ENCODE results near the gene ZNF385B.
"Not testable (repeated sequence)": the region's sequence is repeated elsewhere in the genome, so short reads cannot be mapped to it uniquely, and the experiment has no call there.

ZNF385B gene

DNA sequence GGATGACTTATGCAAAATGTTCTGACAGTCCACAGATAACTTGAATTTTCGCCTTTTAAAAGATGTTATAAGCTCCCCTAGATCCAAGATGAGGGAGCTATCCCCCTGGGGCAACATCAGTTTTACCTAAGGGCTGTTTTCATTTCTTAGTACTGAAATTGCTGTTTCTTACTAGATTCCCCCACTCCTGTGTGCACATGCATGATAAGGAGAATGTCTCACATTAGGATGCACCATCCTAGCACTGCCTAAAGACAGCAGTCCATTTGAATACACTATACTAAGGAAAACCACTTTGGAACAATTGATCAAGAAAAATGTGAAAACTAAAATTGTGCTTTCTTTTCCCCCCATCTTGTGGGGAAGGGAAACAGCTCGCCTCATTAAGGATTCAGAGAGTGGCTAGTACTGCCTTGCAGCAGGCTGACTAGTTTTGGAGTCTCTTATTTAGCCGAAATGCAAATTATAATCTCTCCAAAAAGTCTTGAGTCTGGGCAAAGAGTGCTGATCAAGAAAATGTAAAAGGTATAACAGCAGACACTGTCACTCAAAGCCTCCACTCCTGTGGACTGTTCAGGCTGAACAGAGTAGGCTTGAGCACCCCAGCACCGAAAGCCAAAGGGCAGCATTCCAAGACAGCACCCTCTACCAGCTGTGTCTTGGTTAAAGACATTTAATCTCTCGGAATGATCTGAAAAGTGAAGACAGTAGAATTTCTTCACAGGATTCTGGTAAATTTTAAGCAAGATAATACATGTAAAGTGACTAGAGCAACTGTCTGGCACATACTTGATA is 65.0 kb downstream of the ZNF385B start:
- no peak for DNase-seq

- no peak for DNase-seq
Measured at GRCh38 chr2:179793902-179794301, 67.5 kb downstream of the ZNF385B start.

- DNase-seq, result no peak
Measured at GRCh38 chr2:179793238-179793637, 68.2 kb downstream of the ZNF385B start.

DNA sequence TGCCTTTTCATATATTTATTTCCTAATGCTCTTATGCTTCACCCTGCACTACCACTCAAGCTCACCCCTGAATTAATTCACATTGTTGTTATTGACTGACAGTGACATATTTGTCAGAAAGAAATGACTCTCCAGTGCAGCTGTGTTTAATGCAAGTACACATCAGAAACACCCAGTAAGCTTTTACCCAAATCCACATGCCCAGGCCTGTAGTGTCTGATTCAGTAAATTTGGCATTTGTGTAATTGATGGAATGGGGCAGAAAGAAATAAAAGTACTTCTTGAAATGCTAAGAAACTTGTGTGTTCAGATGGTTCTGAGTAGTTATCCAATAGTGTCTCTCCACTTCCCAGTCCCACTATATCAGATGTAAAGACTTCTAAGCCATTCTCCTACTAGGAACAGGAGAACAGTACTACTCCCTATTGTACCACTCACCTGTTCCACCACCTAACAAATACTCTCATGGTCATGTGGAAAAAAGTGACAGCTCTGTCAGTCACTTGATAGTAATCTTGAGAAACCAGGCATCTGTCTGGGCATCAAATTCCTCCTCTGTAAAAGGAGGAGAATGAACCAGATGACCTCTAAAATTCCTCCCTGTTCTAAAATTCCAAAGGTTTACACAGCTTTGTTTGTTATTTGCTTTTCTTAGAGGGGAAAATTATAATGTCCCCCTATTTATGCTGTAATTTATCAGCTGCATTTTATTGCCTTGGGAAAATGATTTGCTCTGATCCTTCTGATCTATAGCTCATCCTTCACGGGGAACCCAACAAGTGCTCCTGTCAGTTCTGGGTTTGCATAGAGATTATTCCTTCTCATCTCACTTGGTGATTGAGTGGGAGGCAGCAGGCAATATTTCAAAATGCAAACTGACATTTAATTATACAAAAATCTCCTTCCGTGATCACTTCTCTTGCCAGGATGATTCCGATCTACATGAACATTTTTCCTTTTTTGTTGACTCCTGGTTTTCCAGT is 70.9 kb downstream of the ZNF385B start:
- no peak for DNase-seq

- no peak for DNase-seq
Measured at GRCh38 chr2:179788104-179788503, 73.3 kb downstream of the ZNF385B start.

GRCh38 chr2:179787601-179788000 is 73.8 kb downstream of the ZNF385B start:
- DNase-seq, result no peak

DNA sequence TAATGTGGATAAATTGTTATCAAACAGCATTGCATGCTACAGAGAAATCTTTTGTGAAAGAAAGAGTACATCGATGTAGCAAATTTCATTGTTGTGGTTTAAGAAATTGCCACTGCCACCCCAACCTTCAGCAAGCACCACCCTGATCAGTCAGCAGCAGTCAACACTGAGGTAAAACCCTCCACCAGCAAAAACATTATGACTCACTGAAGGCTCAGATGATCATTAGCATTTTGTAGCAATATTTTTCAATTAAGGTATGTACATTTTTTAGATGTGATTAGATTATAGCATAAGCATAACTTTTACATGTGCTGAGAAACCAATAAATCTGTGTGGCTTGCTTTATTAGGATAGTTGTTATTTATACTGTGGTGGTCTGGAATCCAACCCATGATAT is 75.5 kb downstream of the ZNF385B start:
- DNase-seq, result no peak

DNA sequence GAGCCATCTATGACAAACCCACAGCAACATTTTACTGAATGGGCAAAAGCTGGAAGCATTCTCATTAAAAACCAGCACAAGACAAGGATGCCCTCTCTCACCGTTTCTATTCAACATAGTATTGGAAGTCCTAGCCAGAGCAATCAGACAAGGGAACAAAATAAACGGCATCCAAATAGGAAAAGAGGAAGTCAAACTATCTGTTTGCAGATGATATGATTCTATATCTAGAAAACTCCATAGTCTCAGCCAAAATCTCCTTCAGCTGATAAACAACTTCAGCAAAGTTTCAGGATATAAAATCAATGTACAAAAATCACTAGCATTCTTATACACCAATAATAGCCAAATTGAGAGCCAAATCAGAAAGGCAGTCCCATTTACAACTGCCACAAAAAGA is 79.1 kb downstream of the ZNF385B start:
- DNase-seq, result not testable (repeated sequence)

DNA sequence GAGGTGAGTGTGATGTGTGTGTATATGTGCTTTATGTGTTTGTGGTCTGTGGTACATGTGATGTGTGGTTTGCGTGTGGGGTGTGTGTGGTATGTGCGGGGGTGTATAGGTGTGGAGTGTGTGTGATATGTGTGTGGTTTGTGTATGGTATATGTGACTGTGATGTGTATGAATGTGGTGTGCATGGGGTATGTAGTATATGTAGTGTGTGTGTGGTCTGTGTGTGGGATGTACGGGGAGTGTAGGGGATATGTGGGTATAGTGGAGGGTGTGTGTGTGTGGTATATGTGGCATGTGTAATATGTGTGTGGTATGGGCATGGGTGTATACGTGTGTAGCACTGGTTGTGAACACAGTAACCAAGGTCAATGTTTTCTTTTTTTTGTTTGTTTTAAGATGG is 87.4 kb downstream of the ZNF385B start:
- DNase-seq, result no peak

DNA sequence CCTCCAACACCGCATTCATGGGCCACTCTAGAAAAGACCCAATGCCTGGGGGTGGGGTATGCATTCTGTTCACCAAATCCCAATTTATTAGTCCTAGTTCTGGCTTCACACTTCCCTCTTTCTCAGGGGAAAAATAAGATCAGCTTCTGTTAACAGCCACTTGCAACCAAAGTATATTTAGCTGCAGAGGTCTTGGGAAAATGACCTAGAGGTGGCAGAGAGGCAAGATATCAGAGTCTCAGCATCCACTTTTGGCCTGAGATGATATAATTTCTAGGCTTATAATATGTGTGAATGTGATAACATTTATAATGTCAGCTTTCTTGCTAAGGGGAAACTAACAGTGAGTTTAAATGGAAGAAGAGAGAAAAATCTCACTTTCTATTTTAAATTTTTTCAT is 89.1 kb downstream of the ZNF385B start:
- no peak for DNase-seq

DNA sequence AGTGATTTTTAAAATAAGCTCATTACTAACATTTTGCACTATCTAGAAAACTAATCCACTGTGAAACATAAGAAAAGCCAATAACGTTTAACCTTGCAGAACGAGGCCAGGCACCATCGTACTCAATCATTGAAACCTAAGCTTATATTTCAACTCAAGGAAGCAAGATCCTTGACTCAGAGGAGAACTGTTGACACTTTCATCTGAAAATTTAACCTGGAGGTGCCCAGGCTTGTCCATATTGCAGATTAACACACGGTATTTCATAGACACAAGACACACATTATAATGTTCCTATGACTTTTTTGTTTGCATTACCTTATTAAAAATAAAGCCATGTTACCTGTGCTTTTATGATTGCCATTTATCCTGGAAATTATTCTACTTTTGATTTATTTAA is 89.6 kb downstream of the ZNF385B start:
- no peak for DNase-seq

DNA sequence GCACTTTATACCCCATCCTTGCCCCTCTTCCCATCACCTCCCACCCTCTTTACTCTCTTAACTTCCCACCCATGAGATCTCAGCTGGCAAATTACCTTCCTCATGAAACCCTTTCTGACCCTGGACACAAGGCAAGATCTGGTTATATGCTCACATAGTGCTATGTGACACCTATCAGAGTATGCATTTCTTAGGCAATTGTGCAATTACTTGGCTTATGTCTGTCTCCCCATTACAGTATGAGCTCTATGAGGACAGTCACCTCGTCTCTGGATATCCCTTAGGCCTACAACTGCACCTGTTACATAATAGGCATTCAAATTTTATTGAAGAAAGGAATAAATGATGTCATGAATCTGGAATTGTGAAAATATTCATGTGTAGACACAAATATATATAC is 91.4 kb downstream of the ZNF385B start:
- no peak for DNase-seq

DNA sequence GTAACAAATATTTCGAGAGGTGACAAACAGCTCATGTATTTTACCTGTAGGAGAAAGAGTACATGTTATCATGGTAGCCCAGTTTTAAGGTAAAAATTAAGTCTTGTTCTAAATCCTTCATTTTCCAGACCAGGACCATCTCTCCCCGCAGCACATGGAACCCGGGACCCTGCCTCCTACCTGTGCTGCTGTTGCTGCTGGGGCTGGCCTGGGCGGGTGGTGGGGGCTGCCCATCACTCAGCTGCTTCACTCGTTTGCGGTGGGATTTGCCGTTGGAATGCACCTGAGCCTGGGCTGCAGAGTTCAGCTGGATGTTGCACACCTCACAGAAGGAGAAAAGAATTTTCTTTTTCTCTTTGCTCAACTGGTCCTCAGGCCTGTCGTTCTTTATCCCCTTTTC is 92.1 kb downstream of the ZNF385B start:
- DNase-seq, result no peak

GRCh38 chr2:179768765-179769164 is 92.6 kb downstream of the ZNF385B start:
- DNase-seq, result no peak

- DNase-seq, result no peak
Measured at GRCh38 chr2:179765666-179766065, 95.7 kb downstream of the ZNF385B start.

DNA sequence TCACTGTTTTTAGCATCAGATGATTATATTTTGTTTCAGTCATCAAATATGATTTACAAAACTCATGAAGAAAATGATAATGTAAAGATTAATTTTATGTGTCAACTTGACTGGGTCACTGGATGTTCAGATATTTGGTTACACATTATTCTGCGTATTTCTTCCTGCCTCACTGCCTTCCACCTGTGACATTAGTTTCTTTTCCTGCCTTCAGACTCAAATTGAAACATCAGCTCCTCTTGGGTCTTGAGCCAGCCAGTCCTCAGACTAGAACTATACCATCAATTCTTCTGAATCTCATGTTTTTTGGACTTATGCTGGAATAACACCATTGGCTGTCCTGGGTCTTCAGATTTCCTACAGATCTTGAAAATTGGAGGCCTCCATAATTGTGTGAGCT is 96.7 kb downstream of the ZNF385B start:
- no peak for DNase-seq

DNA sequence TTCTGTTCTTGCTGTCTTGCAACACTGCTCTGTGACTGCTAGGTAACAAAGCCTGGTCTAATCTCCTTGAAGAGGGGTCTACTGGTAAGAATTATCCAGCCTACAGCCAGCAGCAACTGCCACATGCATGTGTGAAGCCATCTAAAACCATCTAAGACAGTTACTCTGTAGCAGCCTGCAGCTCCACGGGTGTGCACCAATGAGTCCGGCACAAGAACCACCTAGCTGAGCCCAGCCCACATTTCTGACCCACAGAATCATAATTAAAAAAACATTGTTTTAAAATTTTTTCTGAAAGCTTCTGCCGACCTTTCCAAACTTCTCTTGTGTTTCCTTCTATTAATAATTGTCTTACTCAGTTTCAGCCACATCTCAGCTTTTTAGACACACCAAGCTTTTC is 102.8 kb downstream of the ZNF385B start:
- DNase-seq, result no peak

DNA sequence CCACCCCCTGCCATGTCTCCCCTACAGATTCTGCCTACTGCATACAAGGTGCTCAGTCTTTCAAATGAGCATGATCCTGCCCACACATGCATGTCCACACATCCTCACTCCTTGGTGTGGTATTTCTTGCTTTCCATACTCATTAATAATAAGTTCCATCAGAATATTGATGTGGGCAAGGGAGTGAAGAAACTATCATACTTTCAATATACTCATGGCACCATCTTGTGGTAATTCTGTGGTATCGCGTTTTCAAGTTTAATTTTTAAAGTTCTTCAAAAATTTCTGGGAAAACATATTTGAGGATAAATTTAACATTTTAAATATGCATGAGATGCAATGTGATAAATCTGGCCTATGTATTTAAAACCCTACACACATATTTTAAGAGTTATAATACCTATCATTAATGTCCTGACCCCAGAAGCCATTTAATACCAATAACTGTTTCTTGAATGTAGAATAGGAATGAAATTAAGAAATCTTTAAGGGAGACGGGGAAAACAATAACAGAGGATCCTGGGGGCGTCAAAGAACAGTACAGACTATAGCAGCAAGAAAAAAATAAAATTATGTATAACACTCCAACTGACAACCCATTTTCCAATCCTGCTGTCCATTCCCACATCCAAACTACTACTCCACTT is 110.1 kb downstream of the ZNF385B start:
- DNase-seq, result no peak

GRCh38 chr2:179749210-179749609 is 112.2 kb downstream of the ZNF385B start:
- DNase-seq, result no peak

- DNase-seq, result no peak
Measured at GRCh38 chr2:179746981-179747380, 114.4 kb downstream of the ZNF385B start.

DNA sequence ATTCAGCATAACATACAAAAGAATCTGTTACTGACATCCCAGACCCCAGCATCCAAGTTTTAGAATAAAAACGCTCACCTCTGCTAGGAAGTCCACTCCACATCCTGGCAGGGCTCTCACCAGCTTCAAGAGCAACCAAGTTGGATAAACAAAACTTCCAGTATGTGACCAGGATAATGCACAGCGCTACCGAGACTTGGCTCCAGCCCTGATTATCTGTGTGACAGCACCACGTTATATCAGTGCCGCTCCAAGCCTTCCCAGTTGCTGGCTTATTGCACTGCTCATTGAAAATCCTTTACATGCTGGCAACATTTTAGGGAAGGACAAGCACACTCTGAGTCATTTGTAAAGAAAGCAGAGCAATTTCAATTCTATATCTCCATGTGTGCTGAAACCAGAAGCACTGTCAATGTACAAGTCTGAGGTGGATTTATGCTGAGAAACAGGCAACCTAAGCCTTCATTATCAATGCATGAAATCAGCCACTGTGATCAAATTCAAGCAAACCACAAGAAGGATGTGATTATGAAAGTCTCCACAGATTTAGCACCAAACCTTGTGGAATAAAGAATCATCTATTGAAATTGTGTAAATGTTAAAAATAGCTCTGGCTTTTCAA is 115.7 kb downstream of the ZNF385B start:
- no peak for DNase-seq

GRCh38 chr2:179744401-179744800 is 117.0 kb downstream of the ZNF385B start:
- DNase-seq, result no peak

- no peak for DNase-seq
Measured at GRCh38 chr2:179741317-179741716, 120.1 kb downstream of the ZNF385B start.

All from cerebellar nuclear complex (tissue), 1 donor.